Left ventricle myocardium superior (tissue), 1 donor: ENCODE measurements around the gene ABLIM2. TPM values are rescaled to one million over a fixed set of nuclear protein-coding genes. Genes with fewer than 3 reads are reported as not detected.
A peak's percentile ranks its signal among the peaks of the same experiment; 100 is the strongest.

ENCODE experiments used
- ATAC-seq: fragments of 200-7000 bp; cut with Tn5 transposase; one replicate; pipeline ENCODE4 v1.9.1; 2020; ENCODE audit warnings: mild to moderate bottlenecking, moderate library complexity
- DNase-seq: peaks from one replicate; pipeline ENCODE4 v3.0.0-alpha.2; 2020
- intact Hi-C: fragments of 100-400 bp; cut with micrococcal nuclease; formaldehyde crosslinking; loops from one replicate; pipeline ENCODE4 v1.11.0; 2022
- total RNA-seq: library from RNA; stranded (reverse); fragmentation: NEBNext Ultra II Directional; extraction: Animal tissue kit (Norgen Biotek cat#: 25700); gene quantifications from one replicate; pipeline ENCODE4 v1.2.1, GENCODE V29; 2021
- donor health status: DM: no; HTN: yes; CAD: no; lungs with severe emphysema.

The ABLIM2 gene
- total RNA-seq, 1 donor from 2014 or later: 28.3 TPM

DNA sequence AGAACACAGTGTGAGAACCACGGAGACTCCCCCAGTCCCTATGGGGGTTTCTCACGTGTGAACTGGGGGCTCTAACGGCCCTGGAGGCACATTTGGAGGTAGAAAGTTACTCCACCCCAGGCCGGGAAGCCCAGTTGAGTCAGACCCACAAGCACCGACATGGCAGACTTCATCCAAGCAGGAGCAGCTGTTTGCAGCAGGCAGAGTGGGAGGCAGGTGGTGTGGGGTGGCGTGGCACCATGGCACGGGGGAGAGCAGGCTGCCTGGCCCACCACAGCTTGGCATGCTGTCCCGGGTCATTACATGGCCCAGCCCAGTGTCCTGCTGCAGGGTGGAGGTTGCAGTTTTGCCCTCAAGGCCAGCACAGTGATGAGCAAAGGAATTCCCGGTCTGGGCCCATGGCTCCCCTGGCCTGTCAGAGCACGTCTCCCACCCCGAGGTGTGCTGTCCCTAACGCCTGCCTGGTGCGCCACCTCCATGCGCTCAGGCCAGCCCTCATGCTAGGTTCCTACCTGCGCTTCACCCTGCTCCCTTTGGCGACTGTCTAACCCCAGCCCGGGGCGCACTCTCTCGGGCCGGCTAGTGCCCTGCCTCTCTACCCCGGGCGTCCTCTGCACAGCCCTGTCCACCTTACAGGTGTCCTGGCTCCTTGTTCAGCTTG is 128.4 kb downstream of the ABLIM2 start:
- no peak for ATAC-seq

DNA sequence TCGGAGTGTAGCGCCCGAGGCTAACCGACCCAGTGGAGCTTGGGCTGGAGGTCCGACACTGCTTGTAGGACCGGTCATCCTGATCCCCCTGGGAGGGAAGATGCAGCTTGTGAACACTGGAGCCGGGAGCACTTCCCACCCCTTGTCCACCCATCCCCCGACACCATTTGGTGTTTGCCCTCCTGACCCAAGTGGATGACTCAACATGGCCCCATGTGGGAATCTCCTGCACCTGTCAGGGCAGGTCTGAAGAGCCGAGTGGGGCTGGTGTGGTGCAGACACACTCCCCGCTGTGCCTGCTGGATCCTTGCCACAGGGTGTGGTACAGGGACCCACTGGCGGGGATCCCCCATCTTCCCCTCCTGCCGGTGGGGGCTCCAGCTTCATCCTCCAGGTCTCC is 128.9 kb downstream of the ABLIM2 start:
- DNase-seq: no peak
- no peak for ATAC-seq
- intact Hi-C loops: no loop called here

More for the DNA sequence above, 128.4 kb downstream of the ABLIM2 start:
- no peak for DNase-seq
- intact Hi-C loops: no loop called here

DNA sequence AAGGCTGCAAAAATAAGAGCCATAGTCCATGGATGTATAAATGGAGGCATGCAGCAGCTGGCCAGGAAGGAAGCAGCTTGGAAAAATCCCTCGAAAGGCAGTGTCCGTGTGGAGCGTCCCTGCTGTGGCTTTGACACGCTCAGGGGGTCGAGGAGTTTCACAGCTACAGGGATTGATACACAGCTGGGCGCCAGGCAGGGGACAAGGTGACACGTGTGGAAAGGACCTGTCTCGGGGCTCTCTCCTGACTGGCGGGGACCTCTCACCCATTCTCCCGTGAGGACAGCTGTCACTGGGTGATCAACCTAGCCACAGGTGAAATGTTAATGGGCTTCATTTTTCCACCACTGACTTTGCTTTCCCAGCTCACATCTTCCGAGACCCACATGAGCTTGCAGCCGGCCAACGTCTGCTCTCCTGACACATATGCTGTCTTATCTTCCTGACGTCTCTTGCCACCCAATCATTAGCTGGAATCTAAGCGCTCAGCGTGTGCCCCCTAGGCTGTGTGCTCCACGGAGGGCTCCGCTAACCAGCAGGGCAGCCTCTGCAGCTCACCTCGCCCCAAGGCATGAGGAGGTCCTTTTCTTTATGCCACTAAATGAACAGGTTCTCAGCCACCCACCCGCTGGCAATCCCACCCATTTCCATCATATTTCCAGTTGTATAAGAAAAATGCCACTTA is 129.6 kb downstream of the ABLIM2 start:
- ATAC-seq (no peak), DNase-seq (no peak)
- intact Hi-C loops: no loop called here

DNA sequence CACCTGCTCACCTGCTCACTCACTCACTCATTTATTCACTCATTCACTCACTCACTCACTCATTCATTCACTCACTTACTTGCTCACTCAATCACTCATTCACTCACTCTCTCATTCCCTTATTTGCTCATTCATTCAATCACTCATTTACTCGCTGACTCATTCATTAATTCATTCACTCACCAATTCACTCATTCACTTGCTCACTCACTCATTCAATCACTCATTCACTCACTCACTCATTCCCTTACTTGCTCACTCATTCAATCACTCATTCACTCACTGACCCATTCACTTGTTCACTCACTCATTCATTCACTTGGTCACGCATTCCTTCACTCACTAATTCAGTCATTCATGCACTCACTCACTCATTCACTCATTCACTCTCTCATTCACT is 130.2 kb downstream of the ABLIM2 start:
- no peak for DNase-seq
- no peak for ATAC-seq
- intact Hi-C loops: no loop called here

- no peak for DNase-seq
- no peak for ATAC-seq
- intact Hi-C loops: no loop called here
Observed at GRCh38 chr4:8026453-8026852, 132.2 kb downstream of the ABLIM2 start.

DNA sequence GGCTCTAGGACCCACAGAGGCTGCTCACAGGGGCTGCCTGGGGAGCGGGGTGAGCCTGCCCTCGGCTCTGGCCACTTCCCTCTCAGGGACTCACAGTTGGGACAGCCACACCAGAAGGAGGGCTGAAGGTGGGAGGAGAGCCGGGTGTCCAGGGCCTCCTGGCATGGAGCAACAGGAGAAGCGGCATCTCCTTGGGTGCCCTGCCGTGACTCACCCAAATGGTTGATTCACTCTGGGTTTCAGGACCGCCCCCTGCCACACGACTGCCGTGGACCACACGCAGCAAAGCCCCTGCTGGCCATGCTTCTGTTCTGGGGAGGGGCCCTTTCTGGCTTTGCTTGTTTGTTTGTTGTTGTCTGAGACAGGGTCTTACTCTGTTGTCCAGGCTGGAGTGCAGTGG is 132.9 kb downstream of the ABLIM2 start:
- DNase-seq: no peak
- intact Hi-C loops: no loop called here
- no peak for ATAC-seq

- ATAC-seq (no peak), DNase-seq (no peak)
- intact Hi-C loops: no loop called here
Observed at GRCh38 chr4:8024073-8024786, 134.4 kb downstream of the ABLIM2 start.

GRCh38 chr4:8023696-8024033 is 134.9 kb downstream of the ABLIM2 start:
- no peak for ATAC-seq
- intact Hi-C loops: no loop called here
- DNase-seq: no peak

GRCh38 chr4:8022767-8023695 is 135.6 kb downstream of the ABLIM2 start:
- no peak for DNase-seq
- intact Hi-C loops: no loop called here
- no peak for ATAC-seq

GRCh38 chr4:8021796-8022195 is 136.8 kb downstream of the ABLIM2 start:
- no peak for DNase-seq
- intact Hi-C loops: no loop called here
- ATAC-seq: no peak

GRCh38 chr4:8019396-8020365 is 138.9 kb downstream of the ABLIM2 start:
- DNase-seq (no peak), ATAC-seq (no peak)
- intact Hi-C loops: no loop called here

GRCh38 chr4:8016527-8016926 is 142.1 kb downstream of the ABLIM2 start:
- intact Hi-C loops: no loop called here
- DNase-seq (no peak), ATAC-seq (no peak)

DNA sequence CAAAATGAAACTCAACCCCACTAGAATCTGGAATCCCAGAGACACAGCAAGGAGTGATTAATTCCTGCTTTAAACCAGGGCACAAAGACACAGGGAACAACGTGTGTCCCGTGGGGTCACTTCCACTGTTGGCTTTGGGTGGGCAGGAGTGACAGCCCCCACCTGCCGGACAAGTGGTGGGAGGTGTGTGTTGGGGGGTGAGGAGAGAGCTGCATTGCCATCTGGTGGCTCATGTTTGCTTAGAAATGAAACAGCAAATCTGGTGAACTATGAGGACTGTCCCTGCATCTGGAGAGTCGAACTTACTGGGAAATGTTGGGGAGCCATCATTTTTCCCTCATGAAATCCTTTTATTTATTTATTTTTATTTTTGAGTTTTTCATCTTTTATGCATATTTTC is 143.1 kb downstream of the ABLIM2 start:
- ATAC-seq (no peak), DNase-seq (no peak)
- intact Hi-C loops: no loop called here

- no peak for ATAC-seq
- no peak for DNase-seq
- intact Hi-C loops: no loop called here
Observed at GRCh38 chr4:8013976-8014726, 144.5 kb downstream of the ABLIM2 start.

DNA sequence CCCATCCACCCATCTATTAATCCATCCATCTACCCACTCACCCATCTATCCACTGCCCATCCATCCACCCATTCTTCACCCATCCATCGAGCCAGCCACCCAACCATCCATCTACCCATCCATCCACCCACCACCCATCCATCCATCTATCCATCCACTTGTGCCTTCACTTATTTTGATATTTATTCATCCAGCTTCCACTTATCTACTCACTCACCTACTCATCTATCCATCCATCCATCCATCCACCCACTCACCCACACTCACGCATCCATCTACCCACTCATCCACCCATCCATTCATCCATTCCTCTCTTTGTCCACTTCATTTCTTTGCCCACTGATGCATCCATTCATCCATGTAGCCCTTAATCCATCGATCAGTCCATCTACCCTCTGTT is 146.1 kb downstream of the ABLIM2 start:
- intact Hi-C loops: no loop called here
- no peak for ATAC-seq
- no peak for DNase-seq

- peak; percentile 35 for DNase-seq
- peak; percentile 22 for ATAC-seq
- intact Hi-C loops: no loop called here
Observed at GRCh38 chr4:8010618-8011017, 148.0 kb downstream of the ABLIM2 start.

- ATAC-seq (no peak), DNase-seq (peak; percentile 15)
- intact Hi-C loops: no loop called here
Observed at GRCh38 chr4:8009710-8010511, 148.7 kb downstream of the ABLIM2 start.
